PC-9 (cell line): Measurements from ENCODE around the gene TMEM63C. TPM values are rescaled to one million over a fixed set of nuclear protein-coding genes. Genes with fewer than 3 reads are reported as not detected.

Source experiments
- BruUV-seq: library from RNA; stranded (reverse); fragments of 400-500 nt; replicated peaks from 2 replicates; lab custom pipeline; 2021; lab: Mats Ljungman, UMichigan
- CTCF ChIA-PET: fragments of 300-600 bp; sonication (Branson Sonifier 250); formaldehyde crosslinking; loops from one replicate; lab custom pipeline; 2022; ENCODE audit warnings: antibody characterized with exemption; lab: Charles Lee
- POLR2A ChIA-PET: fragments of 300-600 bp; sonication (Branson Sonifier 250); formaldehyde crosslinking; loops from one replicate; lab custom pipeline; 2022; ENCODE audit warnings: antibody characterized with exemption; ENCODE audit not compliant: unreplicated experiment; lab: Charles Lee
- DNase-seq, 2 experiments: peaks; one replicate each; pipeline versions ENCODE4 v3.0.0 to v3.0.0-alpha.2; 2015 to 2022; ENCODE audit warnings: mixed read lengths in 1 of 2
- H2AFZ ChIP-seq: fragments of 200-600 bp; sonication (generic); 2 replicates; pipeline ENCODE4 v1.8.1; 2017; ENCODE audit warnings: antibody characterized with exemption
- H3F3A ChIP-seq: fragments of 200-600 bp; sonication (generic); 2 replicates; pipeline ENCODE4 v1.8.1; 2017; ENCODE audit warnings: antibody characterized with exemption, mild to moderate bottlenecking, low read depth; ENCODE audit not compliant: insufficient read depth
- H3K27ac ChIP-seq: fragments of 200-600 bp; sonication (generic); 2 replicates; pipeline ENCODE4 v1.6.1; 2016; ENCODE audit warnings: mixed run types
- H3K27me3 ChIP-seq: fragments of 200-600 bp; sonication (generic); 2 replicates; pipeline ENCODE4 v1.6.1; 2016; ENCODE audit warnings: low read depth, mixed run types; ENCODE audit not compliant: insufficient read depth
- H3K36me3 ChIP-seq: fragments of 200-600 bp; sonication (generic); 2 replicates; pipeline ENCODE4 v1.6.1; 2016; ENCODE audit warnings: low read depth, mixed run types
- H3K4me1 ChIP-seq: fragments of 200-600 bp; sonication (generic); replicated peaks from 2 replicates; pipeline ENCODE4 v1.6.1; 2016; ENCODE audit warnings: mixed run types; ENCODE audit not compliant: insufficient read depth
- H3K4me2 ChIP-seq: fragments of 200-600 bp; sonication (generic); 2 replicates; pipeline ENCODE4 v1.6.1; 2017; ENCODE audit warnings: mixed run types
- H3K4me3 ChIP-seq: fragments of 200-600 bp; sonication (generic); 2 replicates; pipeline ENCODE4 v1.6.1; 2016; ENCODE audit warnings: mixed run types
- H3K79me2 ChIP-seq: fragments of 200-600 bp; sonication (generic); 2 replicates; pipeline ENCODE4 v1.6.1; 2017; ENCODE audit warnings: low read depth, mixed run types
- H3K9me2 ChIP-seq: fragments of 200-600 bp; sonication (generic); 2 replicates; pipeline ENCODE4 v1.8.1; 2017; ENCODE audit warnings: mild to moderate bottlenecking; ENCODE audit not compliant: insufficient read depth
- H3K9me3 ChIP-seq: fragments of 200-600 bp; sonication (generic); 2 replicates; pipeline ENCODE4 v1.8.1; 2016; ENCODE audit warnings: low read depth; ENCODE audit not compliant: insufficient read depth
- H4K20me1 ChIP-seq: fragments of 200-600 bp; sonication (generic); 2 replicates; pipeline ENCODE4 v1.8.1; 2017; ENCODE audit not compliant: insufficient read depth
- EZH2 ChIP-seq: fragments of 200-600 bp; sonication (generic); IDR thresholded peaks from 2 replicates; pipeline ENCODE4 v1.8.0; 2017; ENCODE audit warnings: antibody characterized with exemption, low read depth
- intact Hi-C: fragments of 100-400 bp; cut with micrococcal nuclease; formaldehyde crosslinking; loops from one replicate; pipeline ENCODE4 v1.10.0; 2022; ENCODE audit not compliant: unreplicated experiment
- total RNA-seq: library from RNA; stranded (reverse); gene quantifications from 2 replicates; pipeline ENCODE4 v1.2.3, GENCODE V29; 2021
- TF ChIP-seq, protein P1 (sequence below): fragments of 200-600 bp; sonication (generic); conservative IDR thresholded peaks from 2 replicates; pipeline ENCODE4 v1.6.1; 2017; ENCODE audit warnings: mixed run types, antibody characterized with exemption, mild to moderate bottlenecking, moderate library complexity

TMEM63C gene
- total RNA-seq, 1 experiment from 2014 or later, result 2.2 TPM

DNA sequence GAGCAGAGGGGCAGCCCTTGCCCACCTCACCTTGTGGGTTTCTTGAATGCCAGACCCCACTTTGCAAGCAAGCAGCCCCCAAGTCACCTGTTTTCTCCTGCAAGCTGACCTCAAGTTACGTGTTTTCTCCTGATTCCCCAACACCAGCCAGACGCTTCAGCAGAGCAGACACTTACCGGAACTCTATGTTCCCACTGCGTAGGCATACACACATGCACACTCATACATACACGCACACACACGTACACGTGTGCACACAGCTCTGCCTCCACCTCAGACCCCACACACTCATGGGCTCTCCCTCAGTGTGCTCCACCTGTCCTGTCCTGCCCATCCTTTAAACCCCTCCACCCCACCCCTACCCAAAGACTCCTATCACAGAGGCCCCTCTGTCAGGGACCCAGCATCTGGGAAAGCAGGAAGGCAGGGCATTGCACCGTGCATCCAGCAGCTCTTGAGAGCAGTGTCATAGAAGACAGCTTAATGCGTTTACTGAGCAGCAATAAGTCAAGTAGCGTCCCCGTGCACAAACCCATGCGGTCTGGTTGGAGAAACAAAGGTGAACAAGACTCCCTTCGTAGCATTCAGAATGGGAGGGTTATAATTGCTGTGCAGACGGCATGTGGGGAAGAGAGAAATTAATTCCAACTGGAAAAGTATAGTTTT, 44.4 kb downstream of the TMEM63C start:
- H3K27me3 ChIP-seq, result peaks cover 86% of the 10 kb centered on the region
- H2AFZ ChIP-seq, result no peak overlapping the region
- H3K4me1 ChIP-seq, result no peaks in the 10 kb centered on the region
- TF ChIP-seq EZH2, result no peak
- TF ChIP-seq, protein P1, sequence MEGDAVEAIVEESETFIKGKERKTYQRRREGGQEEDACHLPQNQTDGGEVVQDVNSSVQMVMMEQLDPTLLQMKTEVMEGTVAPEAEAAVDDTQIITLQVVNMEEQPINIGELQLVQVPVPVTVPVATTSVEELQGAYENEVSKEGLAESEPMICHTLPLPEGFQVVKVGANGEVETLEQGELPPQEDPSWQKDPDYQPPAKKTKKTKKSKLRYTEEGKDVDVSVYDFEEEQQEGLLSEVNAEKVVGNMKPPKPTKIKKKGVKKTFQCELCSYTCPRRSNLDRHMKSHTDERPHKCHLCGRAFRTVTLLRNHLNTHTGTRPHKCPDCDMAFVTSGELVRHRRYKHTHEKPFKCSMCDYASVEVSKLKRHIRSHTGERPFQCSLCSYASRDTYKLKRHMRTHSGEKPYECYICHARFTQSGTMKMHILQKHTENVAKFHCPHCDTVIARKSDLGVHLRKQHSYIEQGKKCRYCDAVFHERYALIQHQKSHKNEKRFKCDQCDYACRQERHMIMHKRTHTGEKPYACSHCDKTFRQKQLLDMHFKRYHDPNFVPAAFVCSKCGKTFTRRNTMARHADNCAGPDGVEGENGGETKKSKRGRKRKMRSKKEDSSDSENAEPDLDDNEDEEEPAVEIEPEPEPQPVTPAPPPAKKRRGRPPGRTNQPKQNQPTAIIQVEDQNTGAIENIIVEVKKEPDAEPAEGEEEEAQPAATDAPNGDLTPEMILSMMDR, result no peak
- no peak overlapping the region for H3K4me2 ChIP-seq
- no peak overlapping the region for H3K27ac ChIP-seq
- BruUV-seq, result no TSS peak
- H3F3A ChIP-seq, result no peaks in the 10 kb centered on the region
- CTCF ChIA-PET, result no interaction called here
- no peaks in the 10 kb centered on the region for H3K9me2 ChIP-seq
- DNase-seq, result no peak
- H3K36me3 ChIP-seq, result no peaks in the 10 kb centered on the region
- POLR2A ChIA-PET, result no interaction called here
- intact Hi-C loops, result no loop called here
- no peak overlapping the region for H3K4me3 ChIP-seq
- H3K79me2 ChIP-seq, result no peaks in the 10 kb centered on the region
- H4K20me1 ChIP-seq, result no peaks in the 10 kb centered on the region
- no peaks in the 10 kb centered on the region for H3K9me3 ChIP-seq

DNA sequence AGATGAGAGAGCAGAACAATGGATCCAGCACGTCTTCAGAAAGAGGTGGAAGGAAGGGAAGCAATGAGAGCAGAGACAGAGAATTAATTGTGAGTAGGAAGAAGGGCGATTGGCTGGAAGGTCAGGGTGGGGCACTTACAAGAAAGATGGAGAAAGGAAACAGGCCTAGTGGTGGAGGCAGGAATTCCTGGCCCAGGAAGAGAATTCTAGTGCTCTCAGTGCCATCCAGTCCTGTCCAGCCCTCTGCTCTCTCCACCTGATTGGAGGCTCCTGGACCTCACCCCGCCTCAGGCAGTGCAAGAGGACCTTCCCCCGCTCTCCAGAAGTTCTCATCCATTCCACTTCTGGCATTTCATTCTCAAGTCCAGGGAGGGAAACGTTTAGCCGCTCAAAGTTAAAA, 46.5 kb downstream of the TMEM63C start:
- BruUV-seq, result no TSS peak
- TF ChIP-seq, protein P1, result no peak
- TF ChIP-seq EZH2, result no peak
- no peak overlapping the region for H3K4me3 ChIP-seq
- H3K27ac ChIP-seq, result no peak overlapping the region
- H3K9me2 ChIP-seq, result no peaks in the 10 kb centered on the region
- ChIA-PET POLR2A (no interaction called here), CTCF (interaction anchor here (0.6 kb wide), 1 partner anchor 29 kb away, joined by 7 read pairs; no protein-coding TSS in a partner anchor)
- no peak for DNase-seq
- H3K4me2 ChIP-seq, result no peak overlapping the region
- no peaks in the 10 kb centered on the region for H3K36me3 ChIP-seq
- intact Hi-C loops, result no loop called here
- H2AFZ ChIP-seq, result no peak overlapping the region
- peaks cover 92% of the 10 kb centered on the region for H3K27me3 ChIP-seq
- H3K4me1 ChIP-seq, result no peaks in the 10 kb centered on the region
- no peaks in the 10 kb centered on the region for H3K9me3 ChIP-seq
- no peaks in the 10 kb centered on the region for H3F3A ChIP-seq
- H3K79me2 ChIP-seq, result no peaks in the 10 kb centered on the region
- no peaks in the 10 kb centered on the region for H4K20me1 ChIP-seq

DNA sequence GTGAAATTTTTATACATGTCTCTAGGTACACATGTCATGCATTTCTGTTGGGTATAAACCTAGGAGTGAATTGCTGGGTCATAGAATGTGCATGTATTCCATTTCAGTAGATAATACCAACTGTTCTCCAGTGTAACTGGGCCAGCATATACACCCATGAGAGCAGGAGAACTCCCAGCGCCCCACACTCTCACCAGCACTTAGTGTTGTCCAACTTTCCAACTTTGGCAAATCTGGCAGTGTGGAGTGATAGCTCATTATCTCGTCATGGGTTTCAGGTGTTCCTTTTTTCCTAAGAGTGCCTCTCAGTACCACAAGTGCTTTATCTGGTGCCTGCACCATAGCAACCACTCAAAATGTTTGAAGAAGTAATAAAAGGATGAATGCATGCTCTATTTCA, 49.3 kb downstream of the TMEM63C start:
- Histone ChIP-seq H2AFZ (no peak overlapping the region), H3K9me3 (no peaks in the 10 kb centered on the region), H4K20me1 (no peaks in the 10 kb centered on the region), H3K27me3 (peaks cover 83% of the 10 kb centered on the region), H3K4me1 (no peaks in the 10 kb centered on the region), H3K9me2 (no peaks in the 10 kb centered on the region), H3K36me3 (no peaks in the 10 kb centered on the region), H3F3A (no peaks in the 10 kb centered on the region), H3K79me2 (no peaks in the 10 kb centered on the region), H3K4me2 (no peak overlapping the region), H3K27ac (no peak overlapping the region), H3K4me3 (no peak overlapping the region)
- intact Hi-C loops, result no loop called here
- no TSS peak for BruUV-seq
- ChIA-PET POLR2A (interaction anchor here (0.7 kb wide), 1 partner anchor 294 kb away, joined by 4 read pairs; no protein-coding TSS in a partner anchor), CTCF (no interaction called here)
- TF ChIP-seq EZH2, result no peak
- TF ChIP-seq, protein P1, result no peak
- no peak for DNase-seq
